ENCODE data around the gene CCDC137.

The CCDC137 gene

GRCh38 chr17:81635973-81636504 lies 30.5 kb upstream of the CCDC137 start:
- TF ChIP-seq CTCF (IDR thresholded peaks at IDR 0.05; ENCODE audit: borderline replicate concordance, insufficient read depth, low read depth, low read length), result no peak
- peak overlapping the region; percentile 89 for H3K4me3 ChIP-seq (ENCODE audit: low read depth, low read length)

- H3K4me3 ChIP-seq (ENCODE audit: low read depth, low read length), result peak within 1 kb of the TSS; percentile 89
- no peak for TF ChIP-seq CTCF (IDR thresholded peaks at IDR 0.05; ENCODE audit: borderline replicate concordance, insufficient read depth, low read depth, low read length)
Measured at GRCh38 chr17:81636505-81637288, 29.8 kb upstream of the CCDC137 start, which contains the start of the genes NPLOC4 and TSPAN10. NPLOC4 (minus strand) TSS chr17:81637112; CDS start chr17:81636930, 182 bp downstream. TSPAN10 (plus strand) TSS chr17:81637196; CDS start chr17:81642413, 5,217 bp downstream.

GRCh38 chr17:81638683-81639082 lies 27.9 kb upstream of the CCDC137 start:
- H3K4me3 ChIP-seq (ENCODE audit: low read depth, low read length), result no peak overlapping the region
- no peak for TF ChIP-seq CTCF (IDR thresholded peaks at IDR 0.05; ENCODE audit: borderline replicate concordance, insufficient read depth, low read depth, low read length)

GRCh38 chr17:81640011-81640410 lies 26.5 kb upstream of the CCDC137 start:
- H3K4me3 ChIP-seq (ENCODE audit: low read depth, low read length), result no peak overlapping the region
- no peak for TF ChIP-seq CTCF (IDR thresholded peaks at IDR 0.05; ENCODE audit: borderline replicate concordance, insufficient read depth, low read depth, low read length)

- H3K4me3 ChIP-seq (ENCODE audit: low read depth, low read length), result no peak overlapping the region
- no peak for TF ChIP-seq CTCF (IDR thresholded peaks at IDR 0.05; ENCODE audit: borderline replicate concordance, insufficient read depth, low read depth, low read length)
Measured at GRCh38 chr17:81641825-81642489, 24.6 kb upstream of the CCDC137 start.

- no peak for TF ChIP-seq CTCF (IDR thresholded peaks at IDR 0.05; ENCODE audit: borderline replicate concordance, insufficient read depth, low read depth, low read length)
- H3K4me3 ChIP-seq (ENCODE audit: low read depth, low read length), result no peak overlapping the region
Measured at GRCh38 chr17:81644496-81644895, 22.0 kb upstream of the CCDC137 start.

Measured in GM12875 (cell line).